UCSD-AML1 (cell line): Measurements from ENCODE around the gene FBXL16.

ENCODE experiments used
- DNase-seq: peaks from one replicate; lab custom pipeline; 2025; ENCODE audit not compliant: unreplicated experiment; lab: John Stamatoyannopoulos, UW

Gene FBXL16

DNA sequence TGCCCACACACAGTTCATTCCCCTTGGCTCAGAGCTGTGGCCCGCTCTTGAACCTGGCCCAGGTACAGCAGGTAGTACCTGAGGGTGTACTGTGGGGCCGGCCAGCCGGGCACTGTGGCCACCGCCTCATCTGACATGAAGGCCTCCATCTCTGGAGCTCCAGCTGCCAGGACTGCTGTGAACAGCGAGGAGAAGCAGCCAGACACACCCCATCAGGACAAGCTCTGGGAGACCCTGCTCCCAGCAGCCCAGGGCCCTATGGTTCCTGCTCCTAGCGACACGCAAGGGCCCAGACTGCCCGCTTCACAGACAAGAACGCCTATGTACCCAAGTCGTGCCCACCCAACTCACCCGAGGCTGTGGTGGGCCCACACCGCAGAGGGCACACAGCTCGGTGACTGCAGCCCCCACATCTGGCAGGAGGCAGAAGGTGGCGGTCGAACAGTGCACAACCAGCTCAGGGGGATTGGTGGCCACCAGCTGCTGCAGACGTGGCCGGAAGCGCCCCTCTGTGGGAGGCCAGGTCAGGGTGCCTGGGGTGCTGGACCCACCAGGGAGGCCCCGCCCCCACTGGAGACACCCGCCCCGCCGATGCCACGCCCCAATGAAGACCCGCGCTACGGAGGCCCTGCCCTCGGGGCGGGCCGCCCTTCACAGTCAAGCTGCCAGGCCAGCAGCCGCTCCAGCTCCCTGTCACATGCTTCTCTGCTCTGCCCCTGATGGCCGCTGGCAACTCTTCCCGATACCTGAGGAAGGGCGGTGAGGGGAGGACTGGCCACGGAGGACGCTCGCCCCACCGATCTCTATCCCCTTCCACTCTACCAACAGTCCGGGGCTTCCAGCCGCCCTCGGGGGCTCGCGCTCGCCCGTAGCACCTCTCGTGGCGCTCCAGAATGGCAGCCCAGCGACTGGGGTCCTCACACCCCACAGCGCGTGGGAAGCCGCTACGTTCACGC lies 26.5 kb downstream of the FBXL16 start:
- peak; percentile 77 for DNase-seq

DNA sequence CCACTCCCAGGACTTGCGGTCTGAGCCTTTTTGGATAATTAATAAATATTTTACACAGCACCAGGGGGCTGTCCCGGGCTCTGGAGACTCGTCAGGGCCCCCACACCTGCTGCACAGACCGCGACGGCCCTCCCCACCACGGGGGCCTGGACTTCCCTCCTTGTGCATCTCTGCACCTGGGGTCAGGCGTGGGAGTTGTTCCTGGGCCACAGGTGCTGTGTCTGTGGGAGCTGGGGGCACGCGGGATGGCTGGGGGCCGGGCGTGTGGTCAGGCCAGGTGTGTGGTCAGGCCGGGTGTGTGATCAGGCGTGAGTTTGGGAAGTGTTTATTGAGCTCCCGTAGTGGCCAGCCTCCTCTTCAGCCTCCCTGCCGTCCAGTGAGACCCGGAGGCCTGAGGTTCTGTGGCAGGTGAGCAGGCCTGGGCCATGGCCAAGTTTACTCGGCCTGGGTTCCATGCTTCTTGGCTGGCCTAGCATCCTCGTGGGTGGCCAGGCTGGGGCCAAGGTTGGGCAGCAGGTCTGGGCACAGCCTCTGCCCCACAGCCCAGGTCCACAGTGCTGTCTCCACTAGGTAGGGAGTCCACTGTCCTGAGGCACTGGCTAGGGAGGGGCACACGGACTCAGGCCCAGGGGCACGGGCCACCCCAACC lies 27.3 kb downstream of the FBXL16 start:
- DNase-seq = no peak

DNA sequence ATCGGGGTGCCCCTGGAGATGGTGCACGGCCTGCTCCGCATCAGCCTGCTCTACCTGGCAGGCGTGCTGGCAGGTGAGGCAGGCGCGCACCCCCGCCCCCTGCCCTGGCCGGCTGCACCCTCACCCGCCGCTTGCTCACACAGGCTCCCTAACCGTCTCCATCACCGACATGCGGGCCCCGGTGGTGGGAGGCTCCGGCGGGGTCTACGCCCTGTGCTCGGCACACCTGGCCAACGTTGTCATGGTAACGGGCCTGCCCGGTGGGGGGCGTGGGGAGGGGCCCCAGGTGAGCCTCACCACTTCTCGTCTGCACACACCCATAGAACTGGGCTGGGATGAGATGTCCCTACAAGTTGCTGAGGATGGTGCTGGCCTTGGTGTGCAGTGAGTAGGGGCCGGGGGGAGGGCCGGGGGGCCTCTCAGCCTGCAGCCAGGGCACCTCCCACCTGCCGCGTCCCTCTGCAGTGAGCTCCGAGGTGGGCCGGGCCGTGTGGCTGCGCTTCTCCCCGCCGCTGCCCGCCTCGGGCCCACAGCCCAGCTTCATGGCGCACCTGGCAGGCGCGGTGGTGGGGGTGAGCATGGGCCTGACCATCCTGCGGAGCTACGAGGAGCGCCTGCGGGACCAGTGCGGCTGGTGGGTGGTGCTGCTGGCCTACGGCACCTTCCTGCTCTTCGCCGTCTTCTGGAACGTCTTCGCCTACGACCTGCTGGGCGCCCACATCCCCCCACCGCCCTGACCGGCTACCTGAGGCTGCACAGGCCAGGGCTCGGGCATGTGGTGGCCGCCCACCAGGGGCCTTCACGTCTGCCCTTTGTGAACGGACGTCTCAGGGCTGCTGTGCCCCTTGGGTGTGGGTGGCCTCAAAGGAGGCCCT lies 28.0 kb downstream of the FBXL16 start:
- no peak for DNase-seq

DNA sequence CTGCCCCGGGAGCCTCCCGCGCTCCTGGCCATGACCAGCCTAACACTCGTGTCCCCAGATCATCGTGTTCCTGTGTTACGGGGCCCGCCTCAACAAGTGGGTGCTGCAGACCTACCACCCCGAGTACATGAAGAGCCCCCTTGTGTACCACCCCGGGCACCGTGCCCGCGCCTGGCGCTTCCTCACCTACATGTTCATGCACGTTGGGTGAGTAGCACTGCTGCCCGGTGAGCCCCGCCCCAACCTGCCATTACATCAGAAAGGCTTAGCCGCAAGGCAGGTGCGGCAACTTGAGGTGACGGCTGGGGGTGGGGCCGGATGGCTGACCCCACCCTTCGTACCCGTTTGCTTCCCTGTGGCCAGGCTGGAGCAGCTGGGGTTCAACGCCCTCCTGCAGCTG lies 28.7 kb downstream of the FBXL16 start:
- DNase-seq = no peak

DNA sequence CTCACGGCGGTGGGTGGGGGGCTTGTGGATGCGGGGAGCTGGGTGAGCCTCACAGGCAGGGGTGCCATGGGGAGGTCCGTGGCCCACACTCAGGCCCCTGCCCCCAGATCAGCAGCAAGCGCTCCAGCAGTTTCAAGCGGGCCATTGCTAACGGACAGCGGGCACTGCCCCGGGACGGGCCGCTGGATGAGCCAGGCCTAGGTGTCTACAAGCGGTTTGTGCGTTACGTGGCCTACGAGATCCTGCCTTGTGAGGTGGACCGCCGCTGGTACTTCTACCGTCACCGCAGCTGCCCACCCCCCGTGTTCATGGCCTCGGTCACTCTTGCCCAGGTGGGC lies 29.1 kb downstream of the FBXL16 start:
- DNase-seq = no peak

DNA sequence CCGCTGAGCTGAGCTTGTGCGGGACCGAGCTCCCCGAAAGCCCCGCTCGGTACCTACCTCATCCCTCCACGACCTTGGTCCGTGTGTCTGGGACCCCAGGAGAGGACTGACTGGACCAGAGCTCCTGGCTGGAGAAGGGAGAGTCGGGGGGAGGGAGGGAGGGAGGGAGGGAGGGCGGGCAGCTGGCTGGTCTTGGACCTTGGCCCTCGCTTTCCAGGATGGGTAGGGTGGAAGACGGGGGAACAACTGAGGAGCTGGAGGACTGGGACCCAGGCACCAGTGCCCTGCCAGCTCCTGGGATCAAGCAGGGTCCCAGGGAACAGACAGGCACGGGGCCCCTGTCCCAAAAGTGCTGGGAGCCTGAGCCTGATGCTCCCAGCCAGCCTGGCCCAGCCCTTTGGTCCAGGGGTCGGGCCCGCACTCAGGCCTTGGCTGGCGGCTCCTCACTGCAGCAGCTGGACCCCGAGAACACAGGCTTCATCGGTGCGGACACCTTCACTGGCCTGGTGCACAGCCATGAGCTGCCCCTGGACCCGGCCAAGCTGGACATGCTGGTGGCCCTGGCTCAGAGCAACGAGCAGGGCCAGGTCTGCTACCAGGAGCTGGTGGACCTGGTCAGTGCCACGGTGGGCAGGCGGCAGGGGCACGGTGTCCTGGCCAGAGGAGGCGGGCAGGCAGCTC lies 29.6 kb downstream of the FBXL16 start:
- DNase-seq = no peak

DNA sequence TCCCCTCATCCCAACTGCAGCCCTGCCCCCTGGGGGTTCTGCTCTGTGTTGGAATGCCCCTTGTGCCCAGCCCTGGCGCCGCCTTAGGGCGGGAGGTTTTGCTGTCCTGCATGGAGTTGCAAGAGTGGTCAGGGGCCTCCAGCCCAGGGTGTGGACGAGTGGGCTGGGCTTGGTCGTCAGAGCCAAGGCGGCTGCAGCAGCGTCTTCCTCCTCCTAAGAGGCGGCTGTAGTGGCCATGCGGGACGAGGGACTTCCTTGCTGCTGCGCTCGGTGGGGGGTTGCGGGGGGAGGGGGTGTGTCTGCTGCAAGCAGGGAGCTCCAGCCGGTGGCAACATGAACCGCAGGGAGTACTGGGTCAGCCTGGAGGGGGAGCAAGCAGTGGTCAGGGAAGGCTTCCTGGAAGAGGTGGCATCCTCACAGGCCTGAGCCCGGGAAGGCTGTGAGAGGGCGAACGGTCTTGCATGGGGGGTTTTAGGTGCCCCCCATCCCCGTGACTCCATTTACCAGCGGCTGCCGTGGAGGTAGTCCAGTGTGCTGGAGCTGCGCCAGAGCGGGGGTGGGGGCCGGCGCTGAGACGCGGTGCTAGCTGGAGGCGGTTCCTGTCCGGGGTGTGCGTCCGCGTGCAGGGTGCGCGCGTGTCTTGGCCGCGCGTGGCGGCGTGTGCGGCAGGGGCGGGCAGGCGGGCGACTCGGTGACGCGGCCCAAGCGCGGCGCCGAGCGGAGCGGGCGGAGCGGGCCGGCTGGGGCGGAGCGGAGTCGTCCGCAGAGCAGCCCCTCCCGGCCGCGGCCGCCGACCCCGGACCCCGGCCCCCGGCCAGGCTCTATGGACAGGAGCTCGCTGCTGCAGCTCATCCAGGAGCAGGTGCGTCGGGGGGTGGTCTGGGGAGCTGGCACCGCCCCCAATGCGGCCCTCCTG lies 30.4 kb downstream of the FBXL16 start, which contains the start of gene RHBDL1:
RHBDL1 (plus strand) TSS at position 704 of the 916 bp plus-strand sequence; CDS start at position 824, 120 bp downstream.
- DNase-seq = no peak

DNA sequence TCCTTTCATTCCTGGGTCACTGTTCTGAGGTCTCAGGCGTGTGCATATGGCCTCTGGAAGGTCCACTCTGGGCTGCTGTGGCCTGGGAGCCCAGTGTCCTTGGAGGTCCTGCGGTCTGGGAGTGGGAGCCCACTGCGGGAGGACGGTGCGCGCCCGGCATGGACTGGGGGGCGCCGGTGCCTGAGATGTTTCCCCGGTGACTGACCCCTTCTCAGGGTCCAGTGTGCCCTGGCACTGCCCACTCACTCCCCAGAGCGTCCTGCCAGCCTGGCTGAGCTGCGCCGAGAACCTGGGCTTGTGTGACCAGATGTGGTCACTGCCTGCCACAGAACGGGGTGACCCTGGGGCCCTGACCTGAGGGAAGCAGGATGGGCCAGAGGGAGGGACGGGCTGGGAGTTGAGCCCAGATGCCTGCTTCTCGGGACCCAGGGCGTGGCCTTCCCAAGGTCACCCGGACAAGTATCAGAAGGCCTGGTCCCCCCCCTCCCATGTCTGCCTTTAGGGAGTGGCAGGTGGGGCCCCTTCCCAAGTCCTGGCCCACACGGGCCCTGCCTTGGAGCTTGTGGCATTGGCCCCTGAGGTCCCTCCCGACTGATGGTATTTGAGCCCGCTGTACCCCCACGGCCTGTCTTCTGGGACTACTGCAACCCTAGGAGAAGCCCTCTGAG lies 31.3 kb downstream of the FBXL16 start:
- no peak for DNase-seq

DNA sequence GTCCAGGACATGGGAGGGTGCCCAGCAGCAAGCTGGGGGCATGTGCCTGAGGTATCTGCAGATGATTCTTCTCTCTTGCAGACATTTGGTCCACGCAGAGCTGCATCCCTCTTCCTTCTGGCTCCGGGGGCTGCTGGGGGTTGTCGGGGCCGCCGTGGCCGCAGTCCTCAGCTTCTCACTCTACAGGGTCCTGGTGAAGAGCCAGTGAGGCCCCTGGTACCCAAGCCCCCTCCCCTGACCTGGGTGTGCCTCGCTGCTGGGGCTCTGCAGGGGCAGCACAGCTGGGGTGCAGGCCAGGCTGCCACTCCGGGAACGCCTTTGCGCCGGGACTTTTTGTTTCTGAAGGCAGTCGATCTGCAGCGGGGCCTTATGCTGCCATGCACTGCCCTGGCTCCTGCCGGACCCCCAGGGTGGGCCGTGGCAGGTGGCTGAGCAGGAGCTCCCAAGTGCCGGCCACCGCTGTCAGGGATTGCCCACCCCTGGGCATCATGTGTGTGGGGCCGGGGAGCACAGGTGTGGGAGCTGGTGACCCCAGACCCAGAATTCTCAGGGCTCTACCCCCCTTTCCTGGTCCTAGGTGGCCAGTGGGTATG lies 32.1 kb downstream of the FBXL16 start:
- DNase-seq = no peak

DNA sequence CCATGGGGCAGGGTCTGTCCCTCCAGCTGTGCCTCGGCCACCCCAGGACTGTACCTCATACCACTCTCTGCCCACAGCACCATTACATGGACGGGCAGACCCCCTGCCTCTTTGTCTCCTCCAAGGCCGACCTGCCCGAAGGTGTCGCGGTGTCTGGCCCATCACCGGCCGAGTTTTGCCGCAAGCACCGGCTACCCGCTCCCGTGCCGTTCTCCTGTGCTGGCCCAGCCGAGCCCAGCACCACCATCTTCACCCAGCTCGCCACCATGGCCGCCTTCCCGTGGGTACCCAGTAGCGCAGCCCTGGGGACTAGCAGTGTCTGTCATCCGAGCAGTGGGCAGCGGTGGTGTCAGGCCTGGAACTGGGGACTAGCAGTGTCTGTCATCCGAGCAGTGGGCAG lies 32.8 kb downstream of the FBXL16 start:
- DNase-seq = no peak

DNA sequence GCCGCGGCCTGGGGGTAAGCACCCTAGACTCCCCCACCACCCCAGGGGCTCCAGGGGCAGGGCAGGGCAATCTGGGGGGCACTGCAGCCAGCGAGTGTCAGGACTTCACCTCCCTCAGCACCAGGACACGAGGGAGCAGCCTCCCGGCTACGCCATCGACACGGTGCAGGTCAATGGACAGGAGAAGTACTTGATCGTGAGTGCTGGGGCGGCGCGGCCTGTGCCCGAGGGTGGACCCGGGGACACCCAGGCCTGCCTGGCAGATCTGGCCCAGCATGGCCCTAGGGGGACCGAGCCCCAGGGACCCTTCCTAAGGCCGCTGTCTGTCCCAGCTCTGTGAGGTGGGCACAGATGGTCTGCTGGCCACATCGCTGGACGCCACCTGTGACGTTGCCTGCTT lies 33.2 kb downstream of the FBXL16 start:
- DNase-seq = no peak

DNA sequence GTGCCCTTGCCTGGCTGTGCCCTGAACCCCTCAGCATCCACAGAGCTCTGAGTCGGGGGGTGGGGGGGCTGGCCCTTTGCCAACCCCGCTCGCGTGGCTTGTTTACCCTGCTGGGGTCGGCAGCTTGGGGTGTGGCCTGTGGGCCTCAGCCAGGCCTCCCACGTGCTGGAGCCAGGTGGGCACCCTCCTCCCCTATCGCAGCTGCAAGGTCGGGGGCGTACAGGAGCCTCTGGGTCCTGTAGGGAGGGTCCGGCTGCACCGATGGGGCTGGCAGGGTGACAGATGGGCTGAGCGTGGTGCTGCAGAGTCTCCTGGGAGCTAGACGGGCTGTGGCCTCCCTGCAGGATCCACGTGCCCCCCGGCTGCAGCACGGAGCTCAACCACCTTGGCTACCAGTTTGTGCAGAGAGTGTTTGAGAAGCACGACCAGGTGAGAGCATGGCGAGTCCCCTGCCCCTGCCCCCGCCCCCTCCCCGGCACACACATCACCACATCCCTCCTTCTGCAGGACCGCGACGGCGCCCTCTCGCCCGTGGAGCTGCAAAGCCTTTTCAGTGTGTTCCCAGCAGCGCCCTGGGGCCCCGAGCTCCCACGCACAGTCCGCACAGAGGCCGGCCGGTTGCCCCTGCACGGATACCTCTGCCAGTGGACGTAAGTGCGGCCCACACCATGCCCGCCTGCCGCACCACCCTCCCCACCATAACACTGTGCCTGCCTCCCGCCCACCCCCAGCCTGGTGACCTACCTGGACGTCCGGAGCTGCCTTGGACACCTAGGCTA lies 34.1 kb downstream of the FBXL16 start:
- DNase-seq = no peak

DNA sequence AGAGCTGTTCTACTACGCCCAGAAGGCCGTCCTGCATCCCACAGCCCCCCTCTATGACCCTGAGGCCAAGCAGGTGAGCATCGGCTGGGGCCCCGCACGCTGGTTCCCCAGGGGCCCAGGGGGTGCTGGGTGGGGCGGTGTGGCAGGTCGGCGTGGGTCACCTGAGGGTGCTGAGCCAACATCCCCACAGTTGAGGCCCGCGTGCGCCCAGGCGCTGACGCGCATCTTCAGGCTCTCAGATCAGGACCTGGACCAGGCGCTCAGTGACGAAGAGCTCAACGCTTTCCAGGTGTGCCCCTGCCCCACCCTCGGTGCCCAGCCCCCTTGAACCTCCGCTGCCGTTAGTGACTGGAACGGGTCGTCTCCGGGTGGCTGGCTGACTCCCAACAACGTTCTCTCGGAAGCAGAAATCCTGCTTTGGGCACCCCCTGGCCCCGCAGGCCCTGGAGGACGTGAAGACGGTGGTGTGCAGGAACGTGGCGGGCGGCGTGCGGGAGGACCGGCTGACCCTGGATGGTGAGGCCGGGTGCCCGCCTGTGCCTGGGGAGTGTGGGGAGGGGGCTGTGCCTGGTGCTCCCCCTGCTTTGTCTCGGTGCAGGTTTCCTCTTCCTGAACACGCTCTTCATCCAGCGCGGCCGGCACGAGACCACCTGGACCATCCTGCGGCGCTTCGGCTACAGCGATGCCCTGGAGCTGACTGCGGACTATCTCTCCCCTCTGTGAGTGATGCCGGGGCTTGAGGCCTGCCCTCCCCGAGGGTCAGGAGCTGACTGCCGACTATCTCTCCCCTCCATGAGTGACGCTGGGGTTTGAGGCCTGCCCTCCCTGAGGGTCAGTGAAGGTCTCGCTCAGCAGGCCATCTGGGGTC lies 34.9 kb downstream of the FBXL16 start:
- no peak for DNase-seq

DNA sequence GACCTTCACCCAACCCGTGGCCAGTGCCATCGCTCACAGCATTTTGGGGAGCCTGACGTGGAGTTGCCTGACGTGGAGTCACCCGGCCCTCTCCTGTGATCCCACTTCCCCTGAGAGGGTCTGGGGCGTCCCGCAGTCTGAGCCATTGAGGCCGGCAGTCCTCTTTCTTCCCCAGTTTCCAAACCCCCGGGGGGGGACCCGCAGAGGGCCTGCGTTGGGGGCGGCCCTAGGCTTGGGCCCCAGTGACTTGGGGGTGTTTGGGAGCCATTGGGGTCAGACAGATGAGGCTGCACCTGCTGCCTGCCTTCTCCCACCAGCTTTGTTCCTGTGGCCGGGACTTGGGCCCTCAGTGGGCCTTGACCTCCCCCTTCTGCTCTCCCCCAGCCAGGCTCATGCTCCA lies 35.9 kb downstream of the FBXL16 start:
- no peak for DNase-seq

DNA sequence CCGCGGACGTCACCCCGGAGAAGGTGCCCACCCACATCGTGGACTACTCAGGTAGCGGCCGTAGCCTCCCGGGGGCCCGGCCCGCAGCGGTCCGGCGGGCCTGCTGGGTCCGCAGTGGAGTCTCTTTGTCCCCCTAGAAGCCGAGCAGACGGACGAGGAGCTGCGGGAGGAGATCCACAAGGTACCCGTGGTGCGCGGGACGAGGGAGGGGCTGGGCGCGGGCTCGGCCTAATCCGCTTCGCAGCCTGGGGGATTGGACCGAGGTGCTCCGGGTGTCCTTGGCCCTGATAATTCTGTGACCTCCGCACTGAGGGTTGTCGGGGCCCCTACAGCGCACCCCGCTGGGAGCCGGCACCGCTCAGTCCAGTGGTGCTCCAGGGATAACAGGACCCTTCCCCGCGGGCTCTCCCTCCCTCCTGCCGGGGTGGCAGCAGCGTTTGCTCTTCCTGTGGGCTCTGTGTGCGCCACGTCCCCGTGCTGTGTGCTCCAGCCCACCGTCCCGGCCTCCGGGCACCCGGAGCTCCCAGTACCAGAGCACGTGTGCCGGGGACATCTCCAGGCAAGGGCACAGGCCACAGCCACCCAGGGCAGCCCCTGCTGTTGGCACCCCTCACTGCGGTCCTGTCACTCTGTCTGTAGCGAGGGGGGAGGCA lies 37.0 kb downstream of the FBXL16 start:
- DNase-seq = no peak

DNA sequence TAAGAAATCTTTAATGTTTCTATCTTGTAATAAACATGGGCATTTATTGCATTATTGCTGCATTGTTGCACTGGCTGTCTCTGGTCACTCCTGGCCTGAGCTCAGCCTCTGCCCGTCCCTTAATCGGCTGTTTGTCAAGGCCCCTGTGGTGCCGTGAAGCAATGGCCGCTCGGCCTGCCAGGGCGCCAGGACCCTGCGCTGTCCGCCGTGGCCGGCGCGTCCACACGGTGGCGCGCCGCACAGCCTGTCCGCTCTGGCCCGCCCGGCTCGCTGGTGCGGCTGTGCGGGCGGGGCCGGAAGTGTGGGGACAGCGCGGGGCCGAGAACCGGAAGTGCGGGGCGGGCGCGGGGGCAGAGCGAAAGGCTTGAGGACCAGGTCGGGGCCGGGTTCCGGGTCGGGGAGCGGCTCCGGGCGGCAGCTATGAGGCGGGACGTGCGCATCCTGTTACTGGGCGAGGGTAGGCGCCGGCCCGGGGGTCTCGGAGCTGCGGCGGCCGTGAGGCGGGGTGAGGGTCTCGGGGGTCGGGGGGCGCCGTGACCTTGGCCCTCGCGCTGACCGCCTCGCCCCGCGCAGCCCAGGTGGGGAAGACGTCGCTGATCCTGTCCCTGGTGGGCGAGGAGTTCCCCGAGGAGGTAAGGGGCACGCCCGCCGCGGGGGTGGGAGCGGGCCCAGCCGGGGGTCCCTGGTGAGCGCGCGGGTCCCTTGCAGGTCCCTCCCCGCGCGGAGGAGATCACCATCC lies 37.7 kb downstream of the FBXL16 start, which contains the start of gene RHOT2:
RHOT2 (plus strand) TSS at position 353 of the 739 bp plus-strand sequence; CDS start at position 421, 68 bp downstream.
- DNase-seq = peak; percentile 96
